Mesenchymal stem cell (in vitro differentiated cells and primary cell): ENCODE results near the gene MT4.

Experiments used
- DNase-seq: peaks from one replicate; pipeline ENCODE4 v3.0.0-alpha.2; 2013
- H2AFZ ChIP-seq: one replicate; pipeline ENCODE4 v1.6.1; 2013; ENCODE audit warnings: low read depth, mild to moderate bottlenecking, control low read depth, inconsistent platforms, low read length, moderate library complexity
- H2AK5ac ChIP-seq: 2 replicates; pipeline ENCODE4 v1.6.1; 2013; ENCODE audit warnings: low read length, moderate library complexity, mild to moderate bottlenecking, inconsistent platforms; ENCODE audit not compliant: severe bottlenecking
- H2BK120ac ChIP-seq: one replicate; pipeline ENCODE4 v1.6.1; 2013; ENCODE audit warnings: low read depth, mild to moderate bottlenecking, inconsistent platforms, low read length, moderate library complexity
- H2BK12ac ChIP-seq, 2 experiments: one replicate each; pipeline ENCODE4 v1.6.1; 2013; ENCODE audit warnings: inconsistent platforms in 2 of 2, low read length in 2 of 2, mild to moderate bottlenecking in 2 of 2, moderate library complexity in 2 of 2, control low read depth in 1 of 2
- H2BK15ac ChIP-seq: one replicate; pipeline ENCODE4 v1.6.1; 2013; ENCODE audit warnings: mild to moderate bottlenecking, low read depth, inconsistent platforms; ENCODE audit not compliant: poor library complexity, severe bottlenecking
- H2BK5ac ChIP-seq: 2 replicates; pipeline ENCODE4 v1.6.1; 2013; ENCODE audit warnings: low read depth, mild to moderate bottlenecking, low read length, control low read depth, inconsistent platforms; ENCODE audit not compliant: poor library complexity, severe bottlenecking
- H3K14ac ChIP-seq, 2 experiments: one replicate each; pipeline ENCODE4 v1.6.1; 2013; ENCODE audit warnings: inconsistent platforms in 2 of 2, low read length in 2 of 2, control low read depth in 1 of 2, mild to moderate bottlenecking in 1 of 2, moderate library complexity in 1 of 2
- H3K18ac ChIP-seq, 2 experiments: one replicate each; pipeline ENCODE4 v1.6.1; 2013; ENCODE audit warnings: inconsistent platforms in 2 of 2, low read length in 2 of 2, control low read depth in 1 of 2, low read depth in 1 of 2, mild to moderate bottlenecking in 1 of 2
- H3K23ac ChIP-seq, 2 experiments: one replicate each; pipeline ENCODE4 v1.6.1; 2013; ENCODE audit warnings: inconsistent platforms in 2 of 2, low read length in 2 of 2, mild to moderate bottlenecking in 2 of 2, moderate library complexity in 2 of 2, control low read depth in 1 of 2
- H3K27ac ChIP-seq: 2 replicates; pipeline ENCODE4 v1.5.1; 2013; ENCODE audit warnings: mild to moderate bottlenecking, moderate library complexity, low read length, control low read depth, inconsistent platforms; ENCODE audit not compliant: poor library complexity, severe bottlenecking
- H3K27me3 ChIP-seq, 2 experiments: 2 replicates each; pipeline versions ENCODE4 v1.6.1 to v1.7.0; 2013; ENCODE audit warnings: low read length in 2 of 2, mild to moderate bottlenecking in 2 of 2, moderate library complexity in 2 of 2, control low read depth in 1 of 2, inconsistent platforms in 1 of 2; ENCODE audit not compliant: control insufficient read depth in 1 of 2, insufficient read depth in 1 of 2
- H3K36me3 ChIP-seq, 2 experiments: 2 replicates each; pipeline versions ENCODE4 v1.6.1 to v1.7.0; 2013; ENCODE audit warnings: low read length in 2 of 2, control low read depth in 1 of 2, inconsistent platforms in 1 of 2, low read depth in 1 of 2, mild to moderate bottlenecking in 1 of 2; ENCODE audit not compliant: insufficient read depth in 2 of 2, control insufficient read depth in 1 of 2
- H3K4ac ChIP-seq, 2 experiments: one replicate each; pipeline ENCODE4 v1.6.1; 2013; ENCODE audit warnings: inconsistent platforms in 2 of 2, low read length in 2 of 2, mild to moderate bottlenecking in 2 of 2, moderate library complexity in 2 of 2, control low read depth in 1 of 2, low read depth in 1 of 2
- H3K4me1 ChIP-seq: 2 replicates; pipeline ENCODE4 v1.6.1; 2013; ENCODE audit warnings: low read depth, low read length, control low read depth; ENCODE audit not compliant: control insufficient read depth, insufficient read depth
- H3K4me2 ChIP-seq: 2 replicates; pipeline ENCODE4 v1.6.1; 2013; ENCODE audit warnings: low read length, mild to moderate bottlenecking, inconsistent platforms; ENCODE audit not compliant: poor library complexity, severe bottlenecking
- H3K4me3 ChIP-seq, 2 experiments: 2 replicates each; pipeline versions ENCODE4 v1.5.1 to v1.7.0; 2013; ENCODE audit warnings: low read length in 2 of 2, mild to moderate bottlenecking in 2 of 2, control low read depth in 1 of 2, low read depth in 1 of 2; ENCODE audit not compliant: insufficient read depth in 1 of 2
- H3K79me1 ChIP-seq: replicated peaks from 2 replicates; pipeline ENCODE4 v1.6.1; 2013; ENCODE audit warnings: mild to moderate bottlenecking, control low read depth, low read length, inconsistent platforms; ENCODE audit not compliant: poor library complexity, severe bottlenecking
- H3K9ac ChIP-seq: 2 replicates; pipeline ENCODE4 v1.7.0; 2013; ENCODE audit warnings: mild to moderate bottlenecking, low read length, moderate library complexity
- H3K9me3 ChIP-seq: 2 replicates; pipeline ENCODE4 v1.7.0; 2013; ENCODE audit warnings: mild to moderate bottlenecking, low read length; ENCODE audit not compliant: control insufficient read depth
- H4K8ac ChIP-seq: one replicate; pipeline ENCODE4 v1.6.1; 2013; ENCODE audit warnings: inconsistent platforms, mild to moderate bottlenecking, low read length, moderate library complexity
- H4K91ac ChIP-seq: one replicate; pipeline ENCODE4 v1.6.1; 2013; ENCODE audit warnings: mild to moderate bottlenecking, low read length, inconsistent platforms
- WGBS: methylation state at CpG from one replicate; pipeline ENCODE4 v1.1.7; 2013; ENCODE audit warnings: mixed read lengths; 5-methylcytosine and 5-hydroxymethylcytosine counted together

The MT4 gene

DNA sequence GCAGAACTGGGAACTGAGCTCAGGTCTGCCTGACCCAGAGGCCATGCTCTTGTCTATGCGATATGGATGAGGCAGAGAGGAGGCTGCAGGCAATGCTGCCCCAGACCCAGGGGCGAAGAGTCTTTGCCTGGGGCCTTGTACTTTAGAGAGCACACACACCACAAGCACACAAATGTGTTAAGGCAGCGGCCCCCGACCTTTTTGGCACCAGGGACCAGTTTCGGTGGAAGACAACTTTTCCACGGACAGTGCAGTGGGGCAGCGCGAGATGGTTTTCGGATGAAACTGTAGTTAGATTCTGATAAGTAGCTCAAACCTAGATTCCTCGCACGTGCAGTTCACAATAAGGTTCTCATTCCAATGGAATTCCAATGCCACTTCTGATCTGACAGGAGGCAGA, 6.7 kb downstream of the MT4 start:
- Histone ChIP-seq H4K8ac (no peak overlapping the region), H2BK15ac (no peak overlapping the region), H3K14ac (no peak overlapping the region), H3K27ac (no peak overlapping the region), H2BK5ac (no peak overlapping the region), H3K27me3 (peaks cover 22 to 28% of the 10 kb centered on the region in 2 experiments), H3K4ac (no peak overlapping the region), H3K4me1 (no peaks in the 10 kb centered on the region), H2AFZ (no peak overlapping the region), H3K79me1 (no peaks in the 10 kb centered on the region), H3K9me3 (no peaks in the 10 kb centered on the region), H3K23ac (no peak overlapping the region), H3K9ac (no peak overlapping the region), H3K18ac (no peak overlapping the region), H3K36me3 (no peaks in the 10 kb centered on the region), H3K4me2 (no peak overlapping the region), H2AK5ac (no peak overlapping the region), H3K4me3 (no peak overlapping the region), H2BK12ac (no peak overlapping the region), H2BK120ac (no peak overlapping the region), H4K91ac (no peak overlapping the region)
- DNase-seq = no peak
- WGBS = 90% methylated on average over 11 of the region's 11 CpGs

- H3K27me3 ChIP-seq = peaks cover under 1 to 8% of the 10 kb centered on the region in 2 experiments
- H3K9me3 ChIP-seq = no peaks in the 10 kb centered on the region
- H3K18ac ChIP-seq = no peak overlapping the region
- no peak overlapping the region for H2BK5ac ChIP-seq
- no peaks in the 10 kb centered on the region for H3K4me1 ChIP-seq
- no peak overlapping the region for H2BK12ac ChIP-seq
- H2AK5ac ChIP-seq = no peak overlapping the region
- H3K4me2 ChIP-seq = no peak overlapping the region
- no peak overlapping the region for H3K9ac ChIP-seq
- H3K4ac ChIP-seq = no peak overlapping the region
- H4K8ac ChIP-seq = no peak overlapping the region
- no peak overlapping the region for H2BK15ac ChIP-seq
- no peak overlapping the region for H3K27ac ChIP-seq
- no peak overlapping the region for H3K23ac ChIP-seq
- no peak overlapping the region for H3K14ac ChIP-seq
- no peak overlapping the region for H2BK120ac ChIP-seq
- H2AFZ ChIP-seq = no peak overlapping the region
- H3K36me3 ChIP-seq = no peaks in the 10 kb centered on the region
- WGBS = no CpG with 5 or more reads among the region's 1 CpG
- no peak overlapping the region for H4K91ac ChIP-seq
- no peaks in the 10 kb centered on the region for H3K79me1 ChIP-seq
- no peak overlapping the region for H3K4me3 ChIP-seq
- DNase-seq = no peak
Measured at GRCh38 chr16:56574625-56575024, 9.8 kb downstream of the MT4 start.

GRCh38 chr16:56576585-56577299, 11.9 kb downstream of the MT4 start:
- Histone ChIP-seq H3K4me1 (no peaks in the 10 kb centered on the region), H3K4me3 (no peak overlapping the region), H3K79me1 (no peaks in the 10 kb centered on the region), H3K9me3 (no peaks in the 10 kb centered on the region), H3K18ac (no peak overlapping the region), H3K27ac (no peak overlapping the region), H4K8ac (no peak overlapping the region), H3K14ac (no peak overlapping the region), H2BK12ac (no peak overlapping the region), H3K36me3 (no peaks in the 10 kb centered on the region), H2BK5ac (no peak overlapping the region), H3K9ac (no peak overlapping the region), H3K4ac (no peak overlapping the region), H3K23ac (no peak overlapping the region), H2BK15ac (no peak overlapping the region), H3K27me3 (no peaks in the 10 kb centered on the region), H2AFZ (no peak overlapping the region), H3K4me2 (no peak overlapping the region), H2AK5ac (no peak overlapping the region), H2BK120ac (no peak overlapping the region), H4K91ac (no peak overlapping the region)
- WGBS = 25% methylated on average over 7 of the region's 8 CpGs
- DNase-seq = peak; percentile 57

GRCh38 chr16:56577300-56577625, 12.4 kb downstream of the MT4 start:
- no peaks in the 10 kb centered on the region for H3K9me3 ChIP-seq
- no peaks in the 10 kb centered on the region for H3K36me3 ChIP-seq
- no peak overlapping the region for H2AFZ ChIP-seq
- H3K4me2 ChIP-seq = no peak overlapping the region
- no peak overlapping the region for H3K4me3 ChIP-seq
- H3K9ac ChIP-seq = no peak overlapping the region
- no peak overlapping the region for H2BK120ac ChIP-seq
- no peak for DNase-seq
- H3K18ac ChIP-seq = no peak overlapping the region
- no peak overlapping the region for H3K4ac ChIP-seq
- no peak overlapping the region for H3K14ac ChIP-seq
- no peaks in the 10 kb centered on the region for H3K79me1 ChIP-seq
- no peak overlapping the region for H4K91ac ChIP-seq
- H3K27ac ChIP-seq = no peak overlapping the region
- H2BK5ac ChIP-seq = no peak overlapping the region
- H2BK12ac ChIP-seq = no peak overlapping the region
- WGBS = 87% methylated on average over 4 of the region's 4 CpGs
- no peak overlapping the region for H4K8ac ChIP-seq
- no peak overlapping the region for H3K23ac ChIP-seq
- H3K4me1 ChIP-seq = no peaks in the 10 kb centered on the region
- no peak overlapping the region for H2BK15ac ChIP-seq
- no peak overlapping the region for H2AK5ac ChIP-seq
- H3K27me3 ChIP-seq = no peaks in the 10 kb centered on the region
